ENCODE results near the gene HIP1R.

DNA sequence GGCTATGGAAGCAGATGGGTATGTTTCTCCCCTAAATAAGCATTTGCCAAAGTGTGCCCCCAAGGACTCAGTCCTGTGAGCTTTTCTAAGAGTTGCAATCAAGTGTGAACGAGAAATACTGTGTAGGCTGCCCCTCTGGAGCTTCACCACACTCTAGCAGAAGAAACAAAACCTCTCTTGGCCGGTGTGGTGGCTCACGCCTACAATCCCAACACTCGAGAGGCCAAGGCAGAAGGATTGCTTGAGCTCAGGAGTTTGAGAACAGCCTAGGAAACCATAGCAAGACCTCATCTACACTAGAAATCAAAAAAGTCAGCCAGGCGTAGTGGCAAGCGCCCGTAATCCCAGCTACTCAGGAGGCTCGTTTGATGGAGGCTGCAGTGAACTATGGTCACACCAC is 50.9 kb downstream of the HIP1R start:
- no peak for TF ChIP-seq EZH2 (IDR thresholded peaks at IDR 0.05; ENCODE audit: insufficient read depth, low read length)
- TF ChIP-seq, protein P1, sequence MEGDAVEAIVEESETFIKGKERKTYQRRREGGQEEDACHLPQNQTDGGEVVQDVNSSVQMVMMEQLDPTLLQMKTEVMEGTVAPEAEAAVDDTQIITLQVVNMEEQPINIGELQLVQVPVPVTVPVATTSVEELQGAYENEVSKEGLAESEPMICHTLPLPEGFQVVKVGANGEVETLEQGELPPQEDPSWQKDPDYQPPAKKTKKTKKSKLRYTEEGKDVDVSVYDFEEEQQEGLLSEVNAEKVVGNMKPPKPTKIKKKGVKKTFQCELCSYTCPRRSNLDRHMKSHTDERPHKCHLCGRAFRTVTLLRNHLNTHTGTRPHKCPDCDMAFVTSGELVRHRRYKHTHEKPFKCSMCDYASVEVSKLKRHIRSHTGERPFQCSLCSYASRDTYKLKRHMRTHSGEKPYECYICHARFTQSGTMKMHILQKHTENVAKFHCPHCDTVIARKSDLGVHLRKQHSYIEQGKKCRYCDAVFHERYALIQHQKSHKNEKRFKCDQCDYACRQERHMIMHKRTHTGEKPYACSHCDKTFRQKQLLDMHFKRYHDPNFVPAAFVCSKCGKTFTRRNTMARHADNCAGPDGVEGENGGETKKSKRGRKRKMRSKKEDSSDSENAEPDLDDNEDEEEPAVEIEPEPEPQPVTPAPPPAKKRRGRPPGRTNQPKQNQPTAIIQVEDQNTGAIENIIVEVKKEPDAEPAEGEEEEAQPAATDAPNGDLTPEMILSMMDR (IDR thresholded peaks at IDR 0.05; ENCODE audit: insufficient read depth, low read depth, low read length): no peak

All from astrocyte (in vitro differentiated cells and primary cell).